Kidney glomerular epithelial cell (primary cell): ENCODE results near the gene SH3BP2.

ENCODE experiments used
- DNase-seq: peaks from one replicate; lab custom pipeline; 2025; lab: John Stamatoyannopoulos, UW

SH3BP2 gene

GRCh38 chr4:2878346-2878745, 85.5 kb downstream of the SH3BP2 start:
- DNase-seq: no peak

DNA sequence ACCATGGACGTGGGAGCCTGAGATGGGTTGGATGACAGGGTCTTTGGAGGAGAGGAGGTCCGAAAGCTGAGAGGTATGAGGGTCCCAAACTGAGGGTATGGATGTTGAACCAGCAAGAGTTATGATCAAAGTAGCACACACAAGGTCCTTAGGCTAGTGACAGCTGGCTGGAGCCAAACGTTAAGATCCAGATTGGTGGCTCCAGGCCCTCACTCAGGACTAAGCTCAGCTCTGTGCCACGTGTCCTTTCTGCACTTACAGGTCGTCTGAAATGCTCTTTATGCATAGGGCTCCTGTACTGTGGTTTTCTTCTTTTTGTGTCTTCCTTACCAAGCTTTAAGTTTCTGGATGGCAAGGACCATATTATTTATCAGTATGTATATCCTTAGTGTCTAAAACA, 86.1 kb downstream of the SH3BP2 start:
- no peak for DNase-seq

- no peak for DNase-seq
These were observed 88.5 kb downstream of the SH3BP2 start for GRCh38 chr4:2881431-2881830.

DNA sequence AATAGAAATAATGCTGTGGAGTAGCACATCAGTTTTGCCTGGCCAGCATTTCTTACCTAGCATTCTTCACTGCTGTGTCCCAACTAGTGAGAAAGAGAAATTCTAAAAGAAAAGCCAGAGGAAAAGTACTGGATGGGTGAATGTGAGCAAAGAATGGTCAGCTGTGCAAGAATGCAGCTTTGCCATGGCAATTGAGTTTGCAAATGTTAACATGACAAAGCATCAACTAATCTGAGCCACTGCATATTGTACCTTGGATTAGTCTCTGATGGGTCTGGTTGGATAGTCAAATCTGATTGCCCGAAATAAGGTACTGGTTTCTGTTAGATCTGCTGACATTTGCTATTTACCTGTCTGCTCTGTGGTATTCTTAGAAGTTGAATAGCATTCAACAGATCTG, 89.5 kb downstream of the SH3BP2 start:
- no peak for DNase-seq

DNA sequence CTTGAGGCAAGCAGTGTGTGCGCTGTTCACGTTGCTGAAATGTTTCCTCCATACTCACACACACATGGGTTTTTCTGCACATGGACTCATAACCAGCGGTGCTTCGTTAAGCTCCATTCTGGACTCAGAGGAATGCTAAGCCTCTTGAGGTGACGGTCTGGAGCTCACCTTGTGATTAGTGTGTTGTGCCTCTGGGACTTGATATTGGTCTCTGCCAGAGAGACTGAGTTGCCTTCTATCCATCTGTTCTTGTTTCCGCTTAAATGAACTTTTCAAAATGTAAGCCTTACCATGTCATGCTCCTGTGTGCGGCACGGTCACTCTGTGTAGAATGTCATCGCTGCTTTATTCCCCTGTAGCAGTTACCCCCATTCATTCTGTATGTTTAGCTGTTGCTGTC, 93.3 kb downstream of the SH3BP2 start:
- no peak for DNase-seq

DNA sequence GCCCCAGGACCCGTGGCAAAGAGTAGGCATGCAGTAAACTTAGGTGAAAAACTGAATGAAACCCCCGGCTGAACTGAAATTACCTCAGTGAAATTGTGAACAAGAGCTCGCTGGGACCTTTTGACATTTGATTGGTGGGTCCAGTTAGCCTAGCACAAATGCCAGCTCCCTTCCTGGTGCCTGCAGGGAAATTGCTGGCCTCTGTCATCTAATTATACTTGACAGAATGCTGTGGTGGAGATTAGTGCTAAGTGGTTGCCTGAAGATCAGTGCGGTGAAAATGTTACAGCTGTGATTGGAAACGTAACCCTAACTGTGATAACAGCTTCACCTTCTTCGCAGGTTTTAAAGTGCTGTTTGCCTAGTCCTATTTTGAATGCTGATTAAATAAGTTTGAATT, 93.7 kb downstream of the SH3BP2 start:
- no peak for DNase-seq

- no peak for DNase-seq
These were observed 94.5 kb downstream of the SH3BP2 start for GRCh38 chr4:2887343-2887742.

GRCh38 chr4:2888886-2889285, 96.0 kb downstream of the SH3BP2 start:
- no peak for DNase-seq
